22Rv1 (cell line): Measurements from ENCODE around the gene CRKL.
"Not testable (repeated sequence)": the region's sequence is repeated elsewhere in the genome, so short reads cannot be mapped to it uniquely, and the experiment has no call there.

Source experiments
- CTCF ChIP-seq: fragments of 450-650 bp; IDR thresholded peaks from 2 replicates; pipeline ENCODE4 v1.5.1; 2017; ENCODE audit warnings: mild to moderate bottlenecking
- ZFX ChIP-seq: fragments of 450-650 bp; IDR thresholded peaks from 2 replicates; pipeline ENCODE4 v1.6.1; 2017; ENCODE audit warnings: antibody characterized with exemption, borderline replicate concordance

GRCh38 chr22:20908717-20909116, 8.5 kb upstream of the CRKL start:
- TF ChIP-seq CTCF, ZFX: not testable (repeated sequence)
